Raji (cell line): ENCODE measurements around the gene SH3TC1.

ENCODE experiments used
- POLR2A ChIP-seq: IDR thresholded peaks from 2 replicates; pipeline ENCODE4 v1.6.1; 2011; ENCODE audit warnings: low read depth, low read length, control low read depth; ENCODE audit not compliant: insufficient read depth

SH3TC1 gene

GRCh38 chr4:8220661-8221450 lies 21.8 kb downstream of the SH3TC1 start:
- TF ChIP-seq POLR2A, result no peak

- no peak for TF ChIP-seq POLR2A
These were observed 22.4 kb downstream of the SH3TC1 start for GRCh38 chr4:8221476-8221875.

- no peak for TF ChIP-seq POLR2A
These were observed 22.9 kb downstream of the SH3TC1 start for GRCh38 chr4:8221985-8222384.

- TF ChIP-seq POLR2A, result no peak
These were observed 23.7 kb downstream of the SH3TC1 start for GRCh38 chr4:8222609-8223388.

- no peak for TF ChIP-seq POLR2A
These were observed 25.3 kb downstream of the SH3TC1 start for GRCh38 chr4:8224267-8224974.

GRCh38 chr4:8224975-8225625 lies 26.0 kb downstream of the SH3TC1 start:
- TF ChIP-seq POLR2A, result no peak

- TF ChIP-seq POLR2A, result no peak
These were observed 26.8 kb downstream of the SH3TC1 start for GRCh38 chr4:8225706-8226443.

GRCh38 chr4:8227201-8227770 lies 28.2 kb downstream of the SH3TC1 start:
- TF ChIP-seq POLR2A, result no peak

GRCh38 chr4:8227771-8228318 lies 28.8 kb downstream of the SH3TC1 start:
- no peak for TF ChIP-seq POLR2A

GRCh38 chr4:8228319-8229250 lies 29.5 kb downstream of the SH3TC1 start:
- TF ChIP-seq POLR2A, result peak; percentile 50; the same call in 1 of the 2 replicates

GRCh38 chr4:8229331-8229975 lies 30.4 kb downstream of the SH3TC1 start:
- no peak for TF ChIP-seq POLR2A

- TF ChIP-seq POLR2A, result no peak
These were observed 30.9 kb downstream of the SH3TC1 start for GRCh38 chr4:8230033-8230432.

GRCh38 chr4:8230891-8231290 lies 31.8 kb downstream of the SH3TC1 start:
- no peak for TF ChIP-seq POLR2A
